Measurements from ENCODE around the gene GFPT1.
"Not testable (repeated sequence)": the region's sequence is repeated elsewhere in the genome, so short reads cannot be mapped to it uniquely, and the experiment has no call there.

Gene GFPT1

DNA sequence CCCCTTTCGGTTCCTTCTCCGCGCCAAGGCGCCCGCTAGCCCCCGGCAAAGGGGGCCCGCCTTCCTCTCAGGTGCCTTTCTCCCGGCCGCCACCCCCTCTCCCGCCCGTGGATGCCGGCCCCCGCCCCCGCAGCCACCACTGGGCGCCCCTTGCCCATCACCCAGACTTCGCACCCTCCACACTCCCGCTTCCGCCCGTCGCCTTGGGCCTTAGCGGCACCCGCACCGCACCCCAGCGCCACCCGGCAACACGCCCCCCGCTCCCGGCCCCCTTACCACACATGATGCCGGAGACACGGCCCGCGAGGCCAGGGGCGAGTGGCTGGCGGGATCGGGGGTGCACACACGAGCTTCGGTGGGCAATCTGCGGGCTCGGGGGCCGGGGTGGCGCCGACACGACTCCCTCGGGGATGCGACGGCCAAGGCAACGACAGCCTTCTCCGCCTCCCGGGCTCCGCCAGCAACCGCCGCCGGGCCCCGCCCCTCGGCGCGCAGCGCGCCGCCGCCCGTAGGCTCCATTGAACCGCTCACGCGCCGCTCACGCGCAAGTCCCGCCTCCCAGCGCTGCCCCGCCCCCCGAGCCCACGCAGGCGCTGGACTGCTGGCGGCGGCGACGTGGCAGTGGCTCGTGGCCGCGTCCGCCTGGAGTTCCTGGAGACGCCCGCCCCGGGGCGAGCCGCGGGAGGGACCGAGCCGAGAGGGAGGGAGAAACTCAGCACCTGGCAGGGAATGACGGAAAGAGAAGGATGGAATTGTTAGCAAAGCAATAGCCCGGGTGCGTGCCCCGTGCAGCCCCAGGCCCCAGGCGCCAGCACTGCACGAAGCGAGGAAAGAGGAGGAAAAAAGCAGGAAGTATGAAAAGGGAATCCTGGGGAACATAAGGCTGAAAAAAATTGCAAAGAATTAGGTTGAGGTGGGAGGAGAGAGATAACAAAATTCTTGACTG, at the start of gene GFPT1:
GFPT1 (minus strand) TSS at position 439 of the 946 bp plus-strand sequence; CDS start at position 283, 156 bp downstream.
- peak; percentile 91 for DNase-seq

DNA sequence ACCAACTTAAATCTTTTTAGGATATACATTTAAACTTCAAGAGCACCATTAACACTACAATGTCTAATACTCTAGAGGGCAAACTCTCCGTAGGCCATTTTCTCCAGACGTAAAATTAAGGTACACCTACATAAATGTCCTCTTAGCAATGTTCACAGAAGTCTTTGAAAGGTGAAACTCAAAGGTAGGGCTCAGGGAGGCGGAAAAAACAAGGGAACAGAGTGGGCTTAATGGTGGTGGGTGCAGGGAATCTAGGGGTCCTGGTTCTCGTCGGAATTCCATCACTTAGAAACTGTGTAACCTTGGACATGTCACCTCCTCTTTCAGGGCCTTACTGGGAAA, 49.5 kb upstream of the GFPT1 start:
- no peak for DNase-seq

DNA sequence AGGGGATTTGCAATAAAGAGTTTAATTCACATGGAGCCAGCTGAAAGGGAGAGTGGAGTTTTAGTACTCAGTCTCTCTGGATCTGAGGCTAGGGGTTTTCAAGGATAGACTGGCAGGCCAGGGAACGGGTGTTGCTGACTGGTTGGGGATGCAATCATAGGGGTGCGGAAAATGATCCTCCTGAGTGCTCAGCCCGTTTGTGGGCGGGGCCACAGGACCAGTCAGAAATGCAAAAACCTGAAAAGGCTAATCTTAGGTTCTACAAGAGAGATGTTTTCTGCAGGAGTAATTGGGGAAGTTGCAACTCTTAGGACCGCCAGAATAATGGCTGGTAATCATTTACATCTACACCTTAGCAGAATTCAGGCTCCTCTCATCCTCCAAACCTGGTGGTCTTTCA, 47.7 kb upstream of the GFPT1 start:
- no peak for DNase-seq

GRCh38 chr2:69429491-69430183, 42.6 kb upstream of the GFPT1 start:
- no peak for DNase-seq

GRCh38 chr2:69428981-69429380, 42.0 kb upstream of the GFPT1 start:
- DNase-seq: no peak

DNA sequence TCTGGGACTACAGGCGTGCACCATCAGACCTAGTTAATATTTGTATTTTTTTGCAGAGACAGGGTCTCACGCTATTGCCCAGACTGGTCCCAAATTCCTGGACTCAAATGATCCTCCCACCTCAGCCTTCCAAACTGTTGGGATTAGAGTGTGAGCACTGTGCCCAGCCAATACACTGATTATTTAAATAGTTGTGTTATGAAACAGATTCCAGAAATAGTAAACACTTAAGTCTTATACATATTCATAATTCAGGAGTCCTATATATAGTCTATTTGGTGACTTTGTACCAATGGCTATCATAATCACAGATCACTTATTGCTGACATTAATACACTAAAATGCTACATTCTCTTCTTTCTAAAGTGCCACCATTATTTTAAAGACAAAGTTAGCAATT, 37.4 kb upstream of the GFPT1 start:
- DNase-seq: no peak

DNA sequence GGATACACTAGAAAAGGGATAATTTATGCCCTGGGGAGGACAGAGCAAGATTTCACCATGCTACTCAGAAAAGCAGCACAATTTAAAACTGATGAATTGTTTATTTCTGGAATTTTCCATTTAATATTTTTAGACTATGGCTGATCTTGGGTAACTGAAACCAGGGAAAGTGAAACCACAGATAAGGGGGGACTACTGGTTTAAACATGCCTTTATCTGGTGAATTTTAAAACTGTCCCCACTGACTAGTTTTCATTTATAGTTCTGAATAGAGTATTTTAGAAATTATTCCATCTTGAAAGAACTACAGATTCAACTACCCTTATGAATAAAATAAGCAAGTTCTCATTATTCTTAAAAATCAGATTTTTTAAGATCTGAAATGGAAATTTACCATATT, 35.2 kb upstream of the GFPT1 start:
- no peak for DNase-seq

DNA sequence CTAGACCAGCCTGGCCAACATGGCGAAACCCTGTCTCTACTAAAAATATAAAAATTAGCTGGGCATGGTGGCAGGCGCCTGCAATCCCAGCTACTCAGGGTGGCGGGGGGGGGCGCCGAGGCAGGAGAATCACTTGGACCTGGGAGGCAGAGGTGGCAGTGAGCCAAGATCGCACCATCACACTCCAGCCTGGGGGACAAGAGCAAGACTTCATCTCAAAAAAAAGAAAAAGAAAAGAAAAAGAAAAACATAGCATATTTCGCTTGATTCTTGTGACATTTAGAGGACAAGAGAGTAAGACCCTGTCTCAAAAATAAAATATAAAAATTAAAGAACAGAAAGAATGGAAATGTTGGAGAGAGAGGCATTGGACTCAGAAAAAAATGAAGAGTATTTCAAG, 32.1 kb upstream of the GFPT1 start:
- DNase-seq: not testable (repeated sequence)

DNA sequence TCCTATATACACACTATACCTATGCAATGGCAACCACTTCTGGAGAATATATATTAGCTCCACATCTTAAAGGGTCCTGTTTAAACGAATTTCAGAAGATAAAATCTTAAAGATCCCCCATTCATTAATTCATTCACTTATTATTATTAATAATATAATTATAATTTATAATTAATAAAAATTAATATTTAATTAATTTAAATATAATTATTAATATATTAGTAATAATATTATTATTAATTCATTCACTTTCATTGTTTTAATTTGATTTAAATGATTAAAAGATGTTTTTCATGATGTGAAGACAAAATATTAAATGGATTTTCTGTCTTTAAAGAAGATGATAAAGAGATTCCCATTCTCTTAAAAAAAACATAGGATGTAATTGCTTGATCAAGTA, 29.1 kb upstream of the GFPT1 start:
- DNase-seq: no peak

- no peak for DNase-seq
These were observed 24.1 kb upstream of the GFPT1 start for GRCh38 chr2:69411120-69411519.

DNA sequence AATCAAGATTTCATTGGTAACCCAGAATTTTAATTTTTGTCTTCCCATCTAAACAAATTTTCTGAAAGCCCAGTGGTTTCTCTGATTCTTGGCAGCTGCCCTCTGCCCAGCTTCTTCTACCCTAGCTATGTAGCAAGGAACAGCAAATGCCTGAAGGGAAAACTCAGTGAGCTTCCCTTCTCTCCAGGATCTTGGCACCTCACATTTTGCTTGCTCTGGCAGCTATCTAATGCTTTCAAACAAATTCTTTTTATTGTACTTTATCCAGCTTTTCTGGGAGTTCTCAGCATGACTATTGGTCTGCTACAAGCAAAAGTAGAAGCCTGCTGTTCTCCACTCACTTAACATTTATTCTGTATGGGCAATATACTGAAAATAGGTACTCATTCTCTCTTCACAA, 18.3 kb upstream of the GFPT1 start:
- DNase-seq: no peak

GRCh38 chr2:69400121-69400520, 13.1 kb upstream of the GFPT1 start:
- DNase-seq: no peak

GRCh38 chr2:69397234-69397633, 10.2 kb upstream of the GFPT1 start:
- no peak for DNase-seq

DNA sequence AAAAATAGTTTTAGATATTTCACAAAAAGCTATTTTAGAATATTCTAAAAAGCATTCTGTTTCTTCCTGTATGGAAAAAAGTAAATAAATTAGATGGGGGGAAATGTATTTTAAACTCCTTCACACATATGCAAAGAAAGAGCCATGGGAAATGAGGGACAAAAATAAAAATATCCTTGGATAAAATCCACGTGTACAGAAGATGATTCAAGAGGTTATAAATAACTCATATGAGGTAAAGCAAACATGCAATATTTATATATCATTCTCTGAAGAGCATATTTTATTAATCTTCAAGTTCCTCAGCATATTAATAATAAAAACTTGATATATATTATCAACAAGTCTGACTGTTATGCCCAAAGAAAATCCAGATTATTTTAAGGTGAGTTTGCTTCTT, 8.8 kb upstream of the GFPT1 start:
- DNase-seq: no peak

DNA sequence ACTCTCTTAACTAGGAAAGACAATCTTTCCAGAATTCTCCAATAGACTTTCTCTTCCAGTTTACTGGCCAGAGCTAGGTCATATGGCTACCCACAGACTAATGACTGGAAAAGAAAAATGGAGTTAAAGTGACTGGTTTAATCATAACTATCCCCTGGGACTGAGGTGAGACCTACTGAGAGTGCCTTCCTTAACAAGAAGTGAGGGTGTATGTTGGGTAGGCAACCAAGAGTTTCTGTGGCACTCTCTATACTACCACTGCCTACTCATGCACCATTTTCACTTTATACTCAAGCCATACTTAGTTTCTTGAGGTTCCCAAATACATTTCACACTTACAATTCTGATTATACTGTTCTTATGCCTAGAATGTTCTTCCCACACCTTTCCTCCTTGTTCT, 6.9 kb upstream of the GFPT1 start:
- DNase-seq: no peak

- peak in 1 of 2 donors; percentile 7 for DNase-seq
These were observed 3.4 kb upstream of the GFPT1 start for GRCh38 chr2:69390471-69390870.

DNA sequence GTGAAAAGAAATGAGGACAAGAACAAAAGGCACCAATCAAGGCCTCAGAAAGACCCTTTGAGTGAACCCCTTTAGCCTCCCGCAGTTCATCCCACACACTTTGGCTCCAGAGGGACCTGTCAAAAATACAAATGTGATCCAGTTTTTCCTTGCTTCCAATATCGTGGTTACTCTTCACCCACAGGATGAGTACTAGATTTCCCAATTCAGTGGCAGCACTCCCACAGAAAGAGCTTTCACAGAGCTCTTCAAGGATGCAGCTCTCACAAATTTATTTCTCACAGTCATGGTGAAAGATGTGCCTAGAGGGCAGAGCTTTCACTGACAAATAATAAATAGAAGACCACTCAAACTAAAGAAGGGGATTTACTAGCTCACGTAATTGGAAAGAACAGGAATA, 3.0 kb upstream of the GFPT1 start:
- no peak for DNase-seq

DNA sequence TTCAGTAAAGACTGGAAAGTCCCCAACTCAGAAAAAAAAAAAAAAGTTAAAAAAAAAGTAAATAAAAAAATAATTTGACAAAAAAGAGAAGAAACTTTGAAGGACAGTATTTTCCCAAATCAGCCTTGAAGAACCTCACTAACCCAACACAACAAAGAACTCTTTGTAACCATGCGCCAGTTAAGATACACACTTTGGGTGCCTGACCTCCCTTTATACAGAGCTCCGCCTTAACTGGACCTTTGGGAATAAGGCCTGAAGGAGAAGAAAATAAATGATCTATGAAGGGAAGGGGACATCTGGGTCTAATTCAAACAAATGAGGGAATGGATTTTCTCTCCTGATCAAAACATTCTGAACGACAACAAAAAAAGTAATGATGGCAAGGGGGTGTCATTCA, 2.2 kb upstream of the GFPT1 start:
- DNase-seq: no peak

DNA sequence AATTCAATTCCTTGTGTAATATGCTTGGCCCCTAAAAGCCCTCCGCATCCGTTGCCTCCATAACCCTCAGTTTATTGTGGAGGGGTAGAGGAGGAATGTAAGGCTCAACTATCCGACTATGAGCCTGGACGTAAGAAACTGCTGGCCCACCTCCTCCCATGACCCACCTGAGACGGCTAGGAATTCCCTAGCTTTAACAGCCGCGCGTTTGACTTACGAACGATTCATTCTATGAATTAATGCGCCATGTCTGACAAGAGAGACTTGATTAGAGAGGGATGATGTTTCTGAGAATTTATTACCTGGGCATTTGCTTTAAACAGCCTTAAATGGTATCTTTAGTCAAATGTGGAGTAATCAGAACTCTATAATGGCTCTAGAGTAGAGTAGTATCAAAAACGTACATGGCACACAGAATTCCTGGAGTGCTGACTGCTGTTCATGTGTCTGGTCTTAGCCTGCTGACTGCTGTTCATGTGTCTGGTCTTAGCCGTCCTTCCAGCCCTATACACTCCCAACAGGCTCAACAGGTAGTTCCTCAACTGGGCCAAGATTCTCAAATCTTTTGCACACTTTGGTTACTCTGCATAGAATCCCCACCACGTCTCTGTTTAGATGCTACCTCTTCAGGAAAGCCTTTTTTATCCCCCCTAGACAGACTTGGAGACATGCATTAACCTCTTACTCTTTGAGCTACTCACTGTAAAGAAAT, 899 bp upstream of the GFPT1 start:
- DNase-seq: no peak

GRCh38 chr2:69386360-69386759, 667 bp downstream of the GFPT1 start:
- no peak for DNase-seq

DNA sequence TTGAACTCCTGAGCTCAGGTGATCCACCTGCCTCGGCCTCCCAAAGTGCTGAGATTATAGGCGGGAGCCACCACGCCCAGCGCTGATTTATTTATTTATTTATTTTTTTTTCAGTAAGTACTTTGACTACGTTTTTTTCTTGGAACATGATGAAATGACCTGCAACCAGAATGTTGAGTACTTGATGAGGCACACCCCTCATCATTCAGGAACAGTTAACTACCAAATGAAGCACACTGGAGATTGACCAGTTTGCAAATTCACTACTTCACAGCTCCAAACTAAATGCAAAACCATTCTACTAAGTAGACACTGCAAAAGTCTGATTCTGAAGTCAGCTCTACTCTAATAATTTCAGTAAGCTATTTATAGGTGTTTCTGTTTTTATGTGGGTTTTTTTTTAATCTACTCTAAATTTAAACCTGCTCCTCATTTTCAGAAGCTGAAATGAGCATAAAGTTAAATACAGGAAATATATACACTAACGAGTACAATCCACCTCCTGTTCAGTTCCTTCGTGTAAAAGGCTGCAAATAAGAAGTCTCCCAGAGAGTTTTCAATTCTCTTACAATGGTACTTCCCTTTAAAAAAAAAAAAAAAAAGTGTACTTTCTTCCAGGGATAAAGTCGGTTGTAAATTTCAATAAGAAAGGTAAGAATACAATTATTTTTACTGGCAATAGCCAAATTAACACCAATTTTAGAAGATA, 1.4 kb downstream of the GFPT1 start:
- DNase-seq: no peak

DNA sequence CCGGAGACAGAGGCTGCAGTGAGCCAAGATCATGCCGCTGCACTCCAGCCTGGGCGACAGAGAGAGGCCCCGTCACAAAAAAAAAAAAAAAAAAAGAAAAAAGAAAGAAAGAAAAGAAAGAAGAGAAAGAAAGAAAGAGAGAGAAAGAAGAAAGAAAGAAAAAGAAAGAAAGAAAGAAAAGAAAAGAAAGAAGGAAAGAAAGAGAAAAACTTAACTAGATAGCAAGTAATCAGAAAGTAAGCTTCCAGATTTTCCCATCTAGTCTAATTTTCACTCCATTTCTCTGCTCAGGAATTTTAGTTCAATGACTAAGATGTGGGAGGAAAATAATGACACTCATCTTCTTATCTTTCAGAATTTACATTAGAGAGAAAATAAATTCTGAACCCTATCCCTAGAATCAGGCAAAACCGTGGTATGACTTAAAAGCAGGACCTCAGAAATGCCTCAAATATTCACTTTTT, 2.4 kb downstream of the GFPT1 start:
- no peak for DNase-seq
